HepG2 (cell line): Measurements from ENCODE around the gene ALCAM. TPM values are rescaled to one million over a fixed set of nuclear protein-coding genes. Genes with fewer than 3 reads are reported as not detected.

Source experiments
- ATAC-seq: fragments of 200-7000 bp; cut with Tn5 transposase; 3 replicates; pipeline ENCODE4 v1.9.1; 2020; ENCODE audit warnings: mild to moderate bottlenecking, moderate library complexity
- BruUV-seq: library from RNA; stranded (reverse); fragments of 400-500 nt; replicated peaks from 2 replicates; lab custom pipeline; 2021; lab: Mats Ljungman, UMichigan
- CTCF ChIA-PET: fragments of 300-600 bp; formaldehyde crosslinking; extraction: SDS; loops from one replicate; lab custom pipeline; 2021; ENCODE audit warnings: low total read pairs, inconsistent platforms, low intra/inter-chr PET ratio; lab: Yijun Ruan, JAX
- POLR2A ChIA-PET: fragments of 350-600 bp; sonication (Branson Sonifier 250); formaldehyde crosslinking; loops from one replicate; lab custom pipeline; 2020; ENCODE audit warnings: antibody characterized with exemption, inconsistent platforms; lab: Yijun Ruan, JAX
- DNase-seq: peaks from one replicate; pipeline ENCODE4 v3.0.0-alpha.2; 2015; ENCODE audit warnings: low spot score
- FAIRE-seq: peaks from 3 replicates; lab custom pipeline; 2011; peaks lifted over from hg19 to GRCh38; lab: Jason Lieb, UNC
- H2AFZ ChIP-seq: one replicate; pipeline ENCODE4 v1.6.1; 2011; ENCODE audit warnings: low read length, inconsistent platforms
- H3K27ac ChIP-seq: fragments of 300-600 bp; 3 replicates; pipeline ENCODE4 v1.8.0; 2011; ENCODE audit warnings: mixed run types, mild to moderate bottlenecking, mixed read lengths, low read length, inconsistent platforms; ENCODE audit not compliant: insufficient read depth; ENCODE audit errors: extremely low read length
- H3K27me3 ChIP-seq, 2 experiments: fragments of 200-600 bp in 1 of 2; 2 replicates in 1 of 2; 3 replicates in 1 of 2; pipeline versions ENCODE4 v1.6.0 to v1.8.0; 2011; ENCODE audit warnings: low read length in 2 of 2, mild to moderate bottlenecking in 2 of 2, moderate library complexity in 2 of 2, inconsistent platforms in 1 of 2; ENCODE audit not compliant: insufficient read depth in 2 of 2, control insufficient read depth in 1 of 2
- H3K36me3 ChIP-seq, 2 experiments: fragments of 200-600 bp in 1 of 2; replicated peaks in 1 of 2; 2 replicates in 1 of 2; 3 replicates in 1 of 2; pipeline versions ENCODE4 v1.5.1 to v1.8.0; 2011; ENCODE audit warnings: low read length in 2 of 2, inconsistent platforms in 1 of 2; ENCODE audit not compliant: insufficient read depth in 2 of 2, control insufficient read depth in 1 of 2
- H3K4me1 ChIP-seq: 2 replicates; pipeline ENCODE4 v1.5.1; 2012; ENCODE audit warnings: low read length, inconsistent platforms; ENCODE audit not compliant: insufficient read depth
- H3K4me2 ChIP-seq: 2 replicates; pipeline ENCODE4 v1.6.0; 2011; ENCODE audit warnings: low read depth, low read length, inconsistent platforms
- H3K4me3 ChIP-seq, 3 experiments: fragments of 200-600 bp in 1 of 3; sonication (generic), shearing (Covaris generic) in 1 of 3; replicated peaks in 1 of 3; 2 replicates each; pipeline ENCODE4 v1.5.1; 2011 to 2016; ENCODE audit warnings: low read length in 3 of 3, inconsistent platforms in 2 of 3, low read depth in 2 of 3, mild to moderate bottlenecking in 2 of 3, control low read depth in 1 of 3, mixed read lengths in 1 of 3; ENCODE audit not compliant: insufficient read depth in 1 of 3
- H3K79me2 ChIP-seq: one replicate; pipeline ENCODE4 v1.6.1; 2011; ENCODE audit warnings: low read length, inconsistent platforms; ENCODE audit not compliant: insufficient read depth
- H3K9ac ChIP-seq: 2 replicates; pipeline ENCODE4 v1.6.0; 2011; ENCODE audit warnings: mild to moderate bottlenecking, low read depth, low read length, inconsistent platforms; ENCODE audit not compliant: insufficient read depth
- H3K9me3 ChIP-seq: 2 replicates; pipeline ENCODE4 v1.5.1; 2012; ENCODE audit warnings: mild to moderate bottlenecking, low read length
- H4K20me1 ChIP-seq: 2 replicates; pipeline ENCODE4 v1.6.0; 2011; ENCODE audit warnings: inconsistent platforms, mild to moderate bottlenecking, low read length, moderate library complexity; ENCODE audit not compliant: insufficient read depth
- ATAD3A ChIP-seq: sonication (generic); formaldehyde crosslinking; IDR thresholded peaks from 2 replicates; pipeline ENCODE4 v1.4.0; 2020; ENCODE audit warnings: missing genetic modification reagents
- GATAD2A ChIP-seq: IDR thresholded peaks from 2 replicates; pipeline ENCODE4 v1.6.1; 2016
- ZKSCAN5 ChIP-seq: sonication (generic); formaldehyde crosslinking; IDR thresholded peaks from 2 replicates; pipeline ENCODE4 v1.5.1; 2020; ENCODE audit warnings: mild to moderate bottlenecking, missing genetic modification reagents
- ZNF205 ChIP-seq: IDR thresholded peaks from 2 replicates; pipeline ENCODE4 v1.6.1; 2018; ENCODE audit warnings: missing biosample characterization, missing genetic modification reagents
- ZNF230 ChIP-seq: sonication (generic); formaldehyde crosslinking; IDR thresholded peaks from 2 replicates; pipeline ENCODE4 v1.4.0; 2020; ENCODE audit warnings: mild to moderate bottlenecking, missing genetic modification reagents
- ZNF251 ChIP-seq: sonication (generic); formaldehyde crosslinking; IDR thresholded peaks from 2 replicates; pipeline ENCODE4 v1.9.0; 2021; ENCODE audit warnings: mild to moderate bottlenecking, missing genetic modification reagents
- ZNF383 ChIP-seq: sonication (generic); formaldehyde crosslinking; IDR thresholded peaks from 2 replicates; pipeline ENCODE4 v1.4.0; 2020; ENCODE audit warnings: missing genetic modification reagents, mild to moderate bottlenecking, borderline replicate concordance
- ZNF564 ChIP-seq: sonication (generic); formaldehyde crosslinking; IDR thresholded peaks from 2 replicates; pipeline ENCODE4 v1.8.1; 2023; ENCODE audit warnings: mild to moderate bottlenecking, missing genetic modification reagents
- ZNF749 ChIP-seq: sonication (generic); formaldehyde crosslinking; IDR thresholded peaks from 2 replicates; pipeline ENCODE4 v1.8.0; 2022; ENCODE audit warnings: mild to moderate bottlenecking, missing genetic modification reagents, moderate library complexity, borderline replicate concordance
- WGBS: methylation state at CpG from one replicate; pipeline ENCODE4 v1.1.6; 2017; ENCODE audit warnings: low lambda C conversion rate; 5-methylcytosine and 5-hydroxymethylcytosine counted together
- in situ Hi-C: cut with HindIII; loops from 2 replicates; pipeline ENCODE4 v1.10.0; 2017; ENCODE audit warnings: low pct_unique_long_range_greater_than_20kb; ENCODE audit not compliant: extremely low pct_ligation_motif_present
- intact Hi-C: fragments of 100-400 bp; cut with micrococcal nuclease; formaldehyde crosslinking; loops from one replicate; pipeline ENCODE4 v1.10.0; 2022; ENCODE audit not compliant: unreplicated experiment
- polyA plus RNA-seq, 8 experiments: library from polyadenylated mRNA; depleted of rRNA in 3 of 8; stranded (reverse) in 7 of 8; unstranded in 1 of 8; fragments of >200 nt; fragmentation: Illumina TruSeq in 4 of 8; extraction: Trizol in 4 of 8; gene quantifications; 2 replicates each; pipeline versions ENCODE4 v1.2.1 to v1.2.3, GENCODE V29; 2011 to 2016; ENCODE audit warnings: low read depth in 4 of 8, missing spikeins in 1 of 8, mixed read lengths in 1 of 8; ENCODE audit not compliant: insufficient read depth in 1 of 8
- total RNA-seq, 5 experiments: library from RNA; depleted of rRNA; stranded (reverse); fragments of >200 nt; fragmentation: Illumina TruSeq; extraction: Trizol; gene quantifications; 2 replicates each; pipeline ENCODE4 v1.2.3, GENCODE V29; 2016; ENCODE audit warnings: low read depth in 1 of 5
- TF ChIP-seq, protein P1 (sequence below): sonication (generic); formaldehyde crosslinking; IDR thresholded peaks from 2 replicates; pipeline ENCODE4 v1.4.0; 2020; ENCODE audit warnings: mild to moderate bottlenecking, missing genetic modification reagents
- TF ChIP-seq, protein P2 (sequence below), 2 experiments: sonication (generic) in 1 of 2; formaldehyde crosslinking in 1 of 2; IDR thresholded peaks; 2 replicates each; pipeline versions ENCODE4 v1.5.1 to v1.6.1; 2011 to 2020; ENCODE audit warnings: borderline replicate concordance in 1 of 2, low read depth in 1 of 2, low read length in 1 of 2, mild to moderate bottlenecking in 1 of 2, missing genetic modification reagents in 1 of 2, moderate library complexity in 1 of 2

ALCAM gene
- total and polyA plus RNA-seq, 2 of the 13 experiments (the other 11 are each of a cell fraction or from before 2014, with no cell fraction given), result 26.0 to 33.1 TPM

DNA sequence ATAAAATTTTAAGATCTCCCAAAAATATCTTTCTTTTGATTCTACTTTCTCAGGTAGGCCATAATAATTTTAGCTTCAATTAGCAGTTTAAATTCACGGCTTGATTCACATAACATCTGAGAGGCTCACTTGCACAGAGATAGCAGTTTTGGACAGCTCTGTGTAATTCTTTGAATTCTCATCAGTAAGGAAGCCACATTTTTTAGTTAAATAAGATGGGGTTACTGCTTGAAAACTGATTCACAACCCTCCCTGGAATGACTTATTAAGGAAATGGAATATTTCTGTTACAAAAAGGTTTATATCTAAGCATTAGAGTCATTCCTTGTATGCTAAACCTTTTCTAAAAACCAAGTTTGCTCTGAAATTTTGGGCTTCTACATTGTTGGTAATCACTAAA is 212.7 kb downstream of the ALCAM start:
- no peaks in the 10 kb centered on the region for H3K36me3 ChIP-seq
- ChIA-PET CTCF (no interaction called here), POLR2A (no interaction called here)
- no peak overlapping the region for H3K9ac ChIP-seq
- H4K20me1 ChIP-seq, result no peaks in the 10 kb centered on the region
- DNase-seq, result no peak
- no peak overlapping the region for H3K4me3 ChIP-seq
- FAIRE-seq, result no peak
- no peak overlapping the region for H3K4me2 ChIP-seq
- H3K79me2 ChIP-seq, result no peaks in the 10 kb centered on the region
- no peaks in the 10 kb centered on the region for H3K27me3 ChIP-seq
- ATAC-seq, result no peak
- no TSS peak for BruUV-seq
- in situ Hi-C loops, result no loop called here
- no peak overlapping the region for H3K27ac ChIP-seq
- WGBS, result 74% methylated on average over 1 of the region's 1 CpG
- H3K9me3 ChIP-seq, result no peaks in the 10 kb centered on the region
- intact Hi-C loops, result loop anchor here (10.0 kb wide), 1 partner anchor 285 kb away; the partner anchor contains the start of gene CBLB
- H3K4me1 ChIP-seq, result no peaks in the 10 kb centered on the region
- no peak overlapping the region for H2AFZ ChIP-seq
- TF ChIP-seq ZNF205 (CRISPR knock-in tag), result no peak
- TF ChIP-seq GATAD2A, result no peak
- no peak for TF ChIP-seq ZNF383 (CRISPR knock-in tag)
- no peak for TF ChIP-seq ZNF251 (CRISPR knock-in tag)
- no peak for TF ChIP-seq ATAD3A (CRISPR knock-in tag)
- no peak for TF ChIP-seq ZNF749 (CRISPR knock-in tag)
- TF ChIP-seq, protein P1, sequence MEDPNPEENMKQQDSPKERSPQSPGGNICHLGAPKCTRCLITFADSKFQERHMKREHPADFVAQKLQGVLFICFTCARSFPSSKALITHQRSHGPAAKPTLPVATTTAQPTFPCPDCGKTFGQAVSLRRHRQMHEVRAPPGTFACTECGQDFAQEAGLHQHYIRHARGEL (CRISPR knock-in tag), result no peak
- TF ChIP-seq, protein P2, sequence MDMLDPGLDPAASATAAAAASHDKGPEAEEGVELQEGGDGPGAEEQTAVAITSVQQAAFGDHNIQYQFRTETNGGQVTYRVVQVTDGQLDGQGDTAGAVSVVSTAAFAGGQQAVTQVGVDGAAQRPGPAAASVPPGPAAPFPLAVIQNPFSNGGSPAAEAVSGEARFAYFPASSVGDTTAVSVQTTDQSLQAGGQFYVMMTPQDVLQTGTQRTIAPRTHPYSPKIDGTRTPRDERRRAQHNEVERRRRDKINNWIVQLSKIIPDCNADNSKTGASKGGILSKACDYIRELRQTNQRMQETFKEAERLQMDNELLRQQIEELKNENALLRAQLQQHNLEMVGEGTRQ (IDR thresholded peaks at IDR 0.05; ENCODE audit: low read depth, low read length), result no peak
- TF ChIP-seq, protein P2 (CRISPR knock-in tag; IDR thresholded peaks at IDR 0.05; ENCODE audit: borderline replicate concordance), result no peak
- TF ChIP-seq ZNF230 (CRISPR knock-in tag), result no peak
- TF ChIP-seq ZNF564 (CRISPR knock-in tag), result no peak
- TF ChIP-seq ZKSCAN5, result no peak
- TF ChIP-seq, all 625 proteins: peak for 0
